Activated T-helper 1 cell treated with anti-CD3 and anti-CD28 coated beads, Interleukin-12 subunit alpha, Interleukin-12 subunit beta, Interleukin-2, Interleukin-4 antibody, amounts not matched to agents 30 ng/mL and 10 ng/mL and 1 ng/mL, durations not matched to agents 14 hours and 24 hours and 36 hours (primary cell): Measurements from ENCODE around the gene BSN. TPM values are rescaled to one million over a fixed set of nuclear protein-coding genes. Genes with fewer than 3 reads are reported as not detected.
"Not testable (repeated sequence)": the region's sequence is repeated elsewhere in the genome, so short reads cannot be mapped to it uniquely, and the experiment has no call there.

Source experiments
- DNase-seq: peaks from one replicate; pipeline ENCODE4 v3.0.0; 2021; ENCODE audit warnings: low spot score
- H3K27ac Mint-ChIP-seq: one replicate; pipeline ENCODE4 v1.8.0; 2021; ENCODE audit warnings: mild to moderate bottlenecking, mixed read lengths
- H3K27me3 Mint-ChIP-seq: one replicate; pipeline ENCODE4 v1.8.0; 2022; ENCODE audit warnings: mild to moderate bottlenecking, moderate library complexity, mixed read lengths; ENCODE audit not compliant: insufficient read depth
- H3K36me3 Mint-ChIP-seq: one replicate; pipeline ENCODE4 v1.8.0; 2021; ENCODE audit warnings: low read depth, mixed read lengths
- H3K4me1 Mint-ChIP-seq: one replicate; pipeline ENCODE4 v1.8.0; 2021; ENCODE audit warnings: low read depth, mixed read lengths
- H3K4me3 Mint-ChIP-seq: one replicate; pipeline ENCODE4 v1.8.0; 2021; ENCODE audit warnings: mild to moderate bottlenecking, moderate library complexity, mixed read lengths
- H3K9me3 Mint-ChIP-seq: one replicate; pipeline ENCODE4 v1.8.0; 2021; ENCODE audit warnings: mixed read lengths
- intact Hi-C: fragments of 100-400 bp; cut with micrococcal nuclease; formaldehyde crosslinking; loops from one replicate; pipeline ENCODE4 v1.15.1; 2024
- total RNA-seq: library from RNA; stranded (reverse); gene quantifications from 2 replicates; pipeline ENCODE4 v1.2.3, GENCODE V29; 2022

Gene BSN
- total RNA-seq, 1 donor from 2014 or later: 0.13 TPM

DNA sequence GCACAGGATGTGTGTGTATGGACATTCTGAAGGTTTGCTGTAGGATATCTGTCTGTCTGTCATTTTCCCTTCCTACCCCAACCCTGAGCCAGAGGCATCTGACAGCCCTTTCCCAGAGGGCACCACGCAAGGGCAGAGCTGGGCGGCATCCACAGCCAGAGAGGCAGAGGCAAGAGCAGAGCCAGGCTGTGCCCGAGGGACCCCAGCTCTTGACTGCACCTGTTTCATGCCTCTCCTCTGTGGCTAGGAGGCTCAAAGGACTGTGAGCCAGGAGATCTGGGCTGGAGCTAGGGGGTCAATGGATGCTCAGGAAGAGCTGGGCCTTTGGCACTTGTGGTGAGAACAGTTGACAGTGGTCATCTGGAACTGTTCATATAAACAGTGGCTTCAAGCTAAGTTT, 115.1 kb downstream of the BSN start:
- Mint-ChIP-seq H3K27me3 (no peaks in the 10 kb centered on the region), H3K9me3 (no peaks in the 10 kb centered on the region), H3K4me3 (no peak overlapping the region), H3K27ac (no peak overlapping the region), H3K4me1 (peaks cover 14% of the 10 kb centered on the region), H3K36me3 (no peaks in the 10 kb centered on the region)
- no peak for DNase-seq
- intact Hi-C loops: no loop called here

DNA sequence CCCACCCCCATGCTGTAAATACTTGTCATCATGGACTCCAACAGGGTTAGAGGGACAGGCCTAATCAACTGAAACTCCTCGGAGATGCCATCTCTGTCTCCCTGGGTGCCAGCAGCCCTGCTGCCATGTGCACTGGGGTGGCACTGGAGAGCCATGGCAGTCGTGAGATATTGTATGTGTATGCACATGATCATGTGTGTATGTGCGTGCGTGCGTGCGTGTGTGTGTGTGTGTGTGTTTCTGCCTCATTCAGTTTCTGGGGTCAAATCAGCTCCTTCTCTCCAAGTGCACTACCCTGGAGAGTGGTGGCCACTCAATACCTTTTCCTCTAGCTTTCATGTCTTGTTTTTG, 116.6 kb downstream of the BSN start:
- Mint-ChIP-seq H3K36me3 (peaks cover 5% of the 10 kb centered on the region), H3K27ac (no peak overlapping the region), H3K27me3 (no peaks in the 10 kb centered on the region), H3K4me3 (no peak overlapping the region), H3K9me3 (no peaks in the 10 kb centered on the region), H3K4me1 (peaks cover 19% of the 10 kb centered on the region)
- DNase-seq: no peak
- intact Hi-C loops: loop anchor here (1.0 to 5.0 kb wide), 6 partner anchors 105 to 644 kb away; partner anchors contain the start of genes GNAI2, HYAL3, IMPDH2 and NAA80

DNA sequence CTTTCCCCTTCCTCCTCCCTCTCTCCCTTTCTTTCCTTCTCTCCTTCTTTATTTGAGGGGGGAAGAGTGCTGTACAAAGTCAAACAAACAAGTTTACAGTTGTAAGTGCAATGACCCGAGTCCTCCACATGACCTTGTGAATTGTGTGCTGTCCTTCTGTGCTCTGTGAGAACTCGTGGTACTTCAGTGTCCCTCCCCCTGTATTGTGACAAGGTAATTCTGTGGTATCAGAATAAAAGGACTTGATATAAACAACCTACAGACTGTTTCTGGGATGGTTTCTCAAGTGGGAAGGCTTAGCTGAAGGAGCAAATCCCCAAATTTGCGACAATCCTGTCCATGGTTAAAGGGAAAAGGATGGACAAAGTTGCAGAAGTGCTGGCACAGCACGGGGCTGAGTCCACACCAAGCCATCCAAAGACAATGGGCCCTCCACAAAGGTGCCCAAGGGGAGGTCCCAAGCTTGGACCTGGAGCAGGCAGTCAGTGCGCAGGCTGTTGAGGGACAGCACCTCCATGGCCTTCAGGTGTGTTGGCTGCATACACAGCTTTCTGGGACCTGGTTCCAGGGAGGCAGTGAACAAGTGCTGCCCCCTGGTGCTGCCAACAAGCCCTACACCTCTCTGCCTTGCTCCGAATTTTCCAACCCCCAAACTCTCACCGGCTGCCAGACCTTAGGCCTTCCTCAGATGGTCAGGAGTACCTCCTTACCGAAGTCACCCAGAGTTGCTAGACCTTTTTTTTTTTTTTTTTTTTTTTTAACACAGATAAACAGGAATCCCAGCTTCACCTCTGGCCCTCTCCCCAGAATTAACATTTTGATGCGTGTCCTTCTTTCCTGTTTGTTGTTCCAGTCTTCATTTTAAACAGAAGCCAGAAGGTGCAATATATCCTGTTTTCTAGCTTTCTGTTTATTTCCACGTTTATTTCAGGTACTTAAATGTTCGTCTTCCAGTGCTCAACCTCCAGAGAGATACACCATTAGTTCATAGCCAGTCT, 117.3 kb downstream of the BSN start:
- intact Hi-C loops: loop anchor here (1.0 to 5.0 kb wide), 6 partner anchors 105 to 644 kb away; partner anchors contain the start of genes GNAI2, HYAL3, IMPDH2 and NAA80
- H3K9me3 Mint-ChIP-seq: no peaks in the 10 kb centered on the region
- peak overlapping the region; percentile 79 for H3K4me3 Mint-ChIP-seq

DNA sequence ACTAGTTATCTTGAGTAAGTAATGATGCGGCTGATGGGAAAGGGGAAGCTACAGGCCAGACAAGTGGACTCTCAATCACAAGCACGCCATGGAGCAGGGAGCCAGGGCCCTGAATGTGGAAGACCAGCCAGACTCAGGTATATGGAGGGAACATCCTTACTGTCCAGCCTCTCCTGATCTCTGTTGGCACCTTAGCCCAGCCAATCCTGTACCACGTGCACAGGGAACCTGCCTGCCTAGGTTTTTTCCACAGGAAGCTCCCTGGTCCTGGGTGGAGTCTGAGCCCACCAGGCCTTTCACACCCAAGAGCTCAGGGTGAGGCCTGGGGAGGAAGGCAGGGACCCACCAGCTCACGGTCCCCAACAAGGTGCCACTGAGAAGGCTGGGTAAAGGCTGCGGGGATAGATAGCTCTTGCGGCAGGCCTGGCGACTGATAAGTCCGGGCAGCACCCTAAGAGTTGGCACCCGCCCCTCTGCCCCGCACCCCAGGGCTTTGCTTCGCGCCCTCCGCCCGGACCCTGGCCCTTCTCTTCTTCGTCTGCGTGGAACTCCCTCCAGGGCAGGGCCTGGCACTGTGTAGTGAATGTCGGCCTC, 118.9 kb downstream of the BSN start:
- Mint-ChIP-seq H3K4me1 (peaks cover 19% of the 10 kb centered on the region), H3K27me3 (no peaks in the 10 kb centered on the region), H3K4me3 (peak overlapping the region; percentile 87), H3K36me3 (peaks cover 15% of the 10 kb centered on the region), H3K9me3 (no peaks in the 10 kb centered on the region), H3K27ac (peak overlapping the region; percentile 96)
- DNase-seq: no peak
- intact Hi-C loops: loop anchor here (1.0 to 5.0 kb wide), 6 partner anchors 113 to 646 kb away; partner anchors contain the start of genes BSN, GNAI2, HYAL3 and IMPDH2

More for the DNA sequence above, 117.3 kb downstream of the BSN start:
- DNase-seq: peak; percentile 62
- Mint-ChIP-seq H3K27me3 (no peaks in the 10 kb centered on the region), H3K36me3 (peaks cover 8% of the 10 kb centered on the region), H3K4me1 (peaks cover 19% of the 10 kb centered on the region), H3K27ac (peak overlapping the region; percentile 75)

DNA sequence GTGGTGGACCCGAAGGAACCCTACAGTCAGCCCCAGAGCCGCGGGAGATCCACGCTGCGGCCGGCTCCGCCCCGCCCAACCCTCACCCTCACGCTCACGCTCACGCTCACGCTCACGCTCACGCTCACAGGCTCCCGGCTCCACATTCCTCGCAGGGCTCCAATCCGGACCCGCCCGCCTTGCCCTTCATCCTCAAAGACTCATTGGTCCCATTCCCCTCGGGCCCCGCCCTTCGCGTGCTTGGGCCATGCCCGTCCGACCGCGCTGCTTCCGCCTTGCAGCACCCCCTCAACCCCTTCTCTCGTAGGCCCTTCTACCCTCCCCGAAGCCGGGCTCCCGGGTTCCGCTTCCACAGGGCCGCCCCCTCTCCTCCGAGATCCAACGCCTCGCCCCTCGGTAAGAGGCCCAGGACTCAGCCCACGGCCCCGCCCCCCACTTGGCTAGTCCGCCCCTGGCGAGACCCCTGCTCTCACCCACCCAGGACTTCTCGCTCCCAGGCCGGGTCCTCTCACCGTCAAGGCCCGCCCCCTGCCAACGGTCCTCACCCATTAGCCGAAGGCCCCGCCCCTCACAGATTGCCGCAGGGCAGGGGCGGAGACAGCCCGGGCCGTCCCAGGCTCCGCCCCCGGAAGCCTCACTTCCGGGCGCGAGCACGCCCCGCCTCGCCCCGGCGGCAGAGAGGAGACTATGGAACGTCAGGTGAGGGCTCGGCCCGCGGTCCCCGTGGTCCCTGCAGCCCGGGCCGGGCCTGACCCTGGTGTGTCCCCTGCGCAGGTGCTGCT, 119.6 kb downstream of the BSN start, which contains the start of gene APEH:
APEH (plus strand) TSS at position 637 of the 782 bp plus-strand sequence; CDS start at position 688, 51 bp downstream.
- no peaks in the 10 kb centered on the region for H3K9me3 Mint-ChIP-seq
- DNase-seq: peak; percentile 96
- intact Hi-C loops: loop anchor here (1.0 to 5.0 kb wide), 12 partner anchors 15 to 1117 kb away; partner anchors contain the start of genes AMIGO3, BSN, DAG1 and GMPPB
- peaks cover 19% of the 10 kb centered on the region for H3K4me1 Mint-ChIP-seq
- H3K27ac Mint-ChIP-seq: peak within 1 kb of the TSS; percentile 96
- no peaks in the 10 kb centered on the region for H3K27me3 Mint-ChIP-seq
- H3K36me3 Mint-ChIP-seq: peaks cover 17% of the 10 kb centered on the region
- H3K4me3 Mint-ChIP-seq: peak within 1 kb of the TSS; percentile 87

DNA sequence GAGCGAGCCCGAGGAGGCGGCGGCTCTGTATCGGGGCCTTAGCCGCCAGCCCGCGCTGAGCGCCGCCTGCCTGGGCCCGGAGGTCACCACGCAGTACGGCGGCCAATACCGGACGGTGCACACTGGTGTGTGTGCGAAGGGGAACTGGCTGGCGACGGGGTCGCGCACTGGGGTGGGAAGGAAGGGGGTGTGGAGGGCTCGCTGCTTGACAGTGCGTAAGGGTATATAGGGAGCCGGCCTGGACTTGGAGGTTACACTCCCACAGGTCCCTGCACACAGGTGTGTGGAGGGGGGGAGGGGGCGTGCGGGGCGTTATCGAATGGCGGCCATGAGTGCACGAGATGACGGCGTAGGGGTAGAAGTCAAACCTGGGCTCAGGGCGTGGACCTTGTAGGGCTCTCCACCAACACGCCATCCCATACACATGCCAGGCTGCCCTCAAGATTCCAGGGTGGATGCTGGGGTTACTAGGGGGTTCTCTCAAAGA, 120.3 kb downstream of the BSN start:
- DNase-seq: no peak

DNA sequence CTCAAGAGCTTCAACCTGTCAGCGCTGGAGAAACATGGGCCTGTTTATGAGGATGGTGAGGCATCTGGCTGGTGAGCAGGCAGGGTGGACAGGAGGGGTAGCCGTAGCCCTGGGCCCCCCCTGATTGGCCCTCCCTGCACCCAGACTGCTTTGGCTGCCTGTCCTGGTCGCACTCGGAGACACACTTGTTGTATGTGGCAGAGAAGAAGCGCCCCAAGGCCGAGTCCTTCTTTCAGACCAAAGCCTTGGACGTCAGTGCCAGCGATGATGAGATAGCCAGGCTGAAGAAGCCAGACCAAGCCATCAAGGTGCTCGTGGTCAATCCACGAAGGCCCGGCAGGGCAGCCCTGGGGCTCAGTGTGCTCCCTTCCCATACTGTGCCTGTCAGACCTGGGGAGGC, 121.6 kb downstream of the BSN start:
- no peak overlapping the region for H3K27ac Mint-ChIP-seq
- H3K36me3 Mint-ChIP-seq: peaks cover 22% of the 10 kb centered on the region
- no peaks in the 10 kb centered on the region for H3K27me3 Mint-ChIP-seq
- intact Hi-C loops: loop anchor here (2.0 kb wide), 1 partner anchor 1119 kb away; the partner anchor contains the start of gene PFKFB4
- no peaks in the 10 kb centered on the region for H3K9me3 Mint-ChIP-seq
- H3K4me3 Mint-ChIP-seq: no peak overlapping the region
- DNase-seq: no peak
- H3K4me1 Mint-ChIP-seq: peaks cover 19% of the 10 kb centered on the region

More for the DNA sequence above, 120.3 kb downstream of the BSN start:
- peak overlapping the region; percentile 87 for H3K4me3 Mint-ChIP-seq
- H3K4me1 Mint-ChIP-seq: peaks cover 19% of the 10 kb centered on the region
- no peaks in the 10 kb centered on the region for H3K9me3 Mint-ChIP-seq
- intact Hi-C loops: loop anchor here (1.0 to 5.0 kb wide), 10 partner anchors 15 to 1118 kb away; partner anchors contain the start of genes AMIGO3, DAG1, GMPPB and GNAI2
- no peaks in the 10 kb centered on the region for H3K27me3 Mint-ChIP-seq
- H3K27ac Mint-ChIP-seq: no peak overlapping the region
- peaks cover 17% of the 10 kb centered on the region for H3K36me3 Mint-ChIP-seq

DNA sequence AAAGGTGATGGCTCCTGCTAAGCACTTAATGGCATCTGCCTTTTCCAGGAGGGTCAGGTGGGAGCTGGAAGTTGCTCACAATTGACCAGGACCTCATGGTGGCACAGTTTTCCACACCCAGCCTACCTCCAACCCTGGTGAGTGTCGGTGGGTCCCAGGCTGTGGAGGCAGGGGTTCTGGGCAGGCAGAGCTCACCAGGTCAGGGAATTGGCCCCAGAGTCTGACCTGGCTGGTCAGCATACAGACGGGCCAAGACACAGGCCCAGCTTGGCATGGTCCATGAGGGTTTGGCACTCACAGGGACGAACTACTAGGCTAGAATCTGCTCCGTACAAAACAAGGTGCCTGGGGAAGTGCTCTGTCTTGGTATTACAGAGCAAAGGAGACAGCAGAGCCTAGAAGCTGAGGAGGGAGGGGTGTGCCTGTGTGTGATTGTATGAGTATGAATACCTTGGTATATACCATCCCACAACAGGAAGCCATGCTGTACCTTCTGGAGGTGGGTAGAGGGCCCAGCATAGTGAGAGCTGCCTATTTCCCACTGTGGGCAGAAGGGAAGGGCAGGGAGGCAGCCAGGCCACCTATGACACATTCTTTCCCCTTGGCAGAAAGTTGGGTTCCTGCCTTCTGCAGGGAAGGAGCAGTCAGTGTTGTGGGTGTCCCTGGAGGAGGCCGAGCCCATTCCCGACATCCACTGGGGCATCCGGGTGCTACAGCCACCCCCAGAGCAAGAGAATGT, 126.4 kb downstream of the BSN start:
- Mint-ChIP-seq H3K36me3 (peaks cover 28% of the 10 kb centered on the region), H3K4me3 (no peak overlapping the region), H3K27ac (no peak overlapping the region), H3K4me1 (no peaks in the 10 kb centered on the region), H3K27me3 (peaks cover 2% of the 10 kb centered on the region), H3K9me3 (no peaks in the 10 kb centered on the region)
- no peak for DNase-seq
- intact Hi-C loops: no loop called here

DNA sequence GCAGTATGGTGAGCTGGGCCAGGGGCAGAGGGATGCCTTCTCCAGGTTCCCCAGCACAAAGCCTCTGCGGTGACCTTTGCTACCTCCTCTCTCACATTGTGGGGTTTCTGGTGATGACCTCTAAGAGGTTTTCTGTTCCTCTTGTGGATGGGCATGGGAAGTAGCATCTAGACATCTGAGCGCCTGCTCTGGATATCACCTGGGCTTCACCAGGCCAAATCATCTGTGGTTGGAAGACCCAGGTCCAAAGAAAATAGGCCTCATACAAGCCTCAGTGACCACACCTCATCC, 126.9 kb downstream of the BSN start:
- DNase-seq: no peak
- Mint-ChIP-seq H3K4me1 (no peaks in the 10 kb centered on the region), H3K9me3 (no peaks in the 10 kb centered on the region), H3K36me3 (peaks cover 25% of the 10 kb centered on the region), H3K4me3 (no peak overlapping the region), H3K27ac (no peak overlapping the region), H3K27me3 (peaks cover 2% of the 10 kb centered on the region)
- intact Hi-C loops: no loop called here

DNA sequence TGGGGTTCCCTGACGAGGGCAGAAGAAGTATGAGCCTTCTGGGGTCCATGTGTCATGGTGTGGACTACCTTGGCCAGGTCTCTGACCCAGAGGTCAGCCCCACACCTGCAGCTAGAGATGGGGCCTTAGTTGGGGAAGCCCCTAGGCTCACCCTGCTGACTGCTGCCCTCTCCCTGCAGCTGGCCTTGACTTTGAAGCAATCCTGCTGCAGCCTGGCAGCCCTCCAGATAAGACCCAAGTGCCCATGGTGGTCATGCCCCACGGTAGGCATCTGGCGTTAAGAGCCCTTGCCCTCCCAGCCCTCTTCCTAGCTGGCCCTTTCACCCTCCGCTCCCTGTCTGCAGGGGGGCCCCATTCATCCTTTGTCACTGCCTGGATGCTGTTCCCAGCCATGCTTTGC, 127.3 kb downstream of the BSN start:
- Mint-ChIP-seq H3K4me1 (no peaks in the 10 kb centered on the region), H3K9me3 (no peaks in the 10 kb centered on the region), H3K4me3 (no peak overlapping the region), H3K36me3 (peaks cover 24% of the 10 kb centered on the region), H3K27me3 (peaks cover 2% of the 10 kb centered on the region), H3K27ac (no peak overlapping the region)
- DNase-seq: no peak
- intact Hi-C loops: no loop called here

DNA sequence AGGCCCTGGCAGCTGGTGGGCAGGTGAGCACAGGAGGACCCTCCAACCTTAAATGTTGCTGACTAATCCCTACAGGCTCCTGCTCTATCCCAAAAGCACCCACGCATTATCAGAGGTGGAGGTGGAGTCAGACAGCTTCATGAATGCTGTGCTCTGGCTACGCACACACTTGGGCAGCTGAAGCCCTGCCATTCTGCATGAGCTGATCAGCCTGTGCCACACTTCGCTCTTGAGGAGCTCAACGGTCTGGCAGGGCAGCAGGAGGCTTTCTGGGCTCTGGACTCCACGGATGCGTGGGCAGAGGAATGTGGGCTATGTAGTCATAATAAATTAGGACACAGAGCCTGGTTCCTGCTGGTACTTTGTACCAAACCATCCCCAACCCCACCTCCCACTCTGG, 128.9 kb downstream of the BSN start:
- H3K4me1 Mint-ChIP-seq: no peaks in the 10 kb centered on the region
- H3K9me3 Mint-ChIP-seq: no peaks in the 10 kb centered on the region
- intact Hi-C loops: no loop called here
- peaks cover 2% of the 10 kb centered on the region for H3K27me3 Mint-ChIP-seq
- no peak overlapping the region for H3K4me3 Mint-ChIP-seq
- no peak for DNase-seq
- no peak overlapping the region for H3K27ac Mint-ChIP-seq
- H3K36me3 Mint-ChIP-seq: peaks cover 16% of the 10 kb centered on the region

DNA sequence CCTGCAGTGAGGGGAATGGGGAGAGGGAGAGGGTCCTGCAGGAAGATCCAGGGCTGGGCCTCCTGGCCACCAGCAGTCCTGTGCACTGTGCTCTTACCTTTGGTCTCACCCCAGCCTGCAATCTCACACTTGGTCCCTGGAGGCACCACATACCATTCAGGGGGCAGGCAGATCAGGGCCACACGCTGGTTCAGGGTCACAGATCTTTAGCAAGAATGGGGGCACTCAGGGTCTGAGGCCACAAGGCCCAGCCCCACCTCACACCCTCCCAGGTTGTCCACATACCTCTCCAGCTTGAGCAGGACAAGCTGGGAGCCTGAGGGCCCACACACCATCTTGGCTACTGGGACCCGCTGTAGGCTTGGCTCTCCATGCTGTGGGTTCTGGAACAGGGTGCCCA, 130.2 kb downstream of the BSN start:
- peaks cover 14% of the 10 kb centered on the region for H3K36me3 Mint-ChIP-seq
- DNase-seq, H3K4me1 Mint-ChIP-seq, H3K9me3 Mint-ChIP-seq, H3K27ac Mint-ChIP-seq, H3K27me3 Mint-ChIP-seq, H3K4me3 Mint-ChIP-seq, intact Hi-C loops: not testable (repeated sequence)
